ENCODE results near the gene ZC3H12C.

The ZC3H12C gene

DNA sequence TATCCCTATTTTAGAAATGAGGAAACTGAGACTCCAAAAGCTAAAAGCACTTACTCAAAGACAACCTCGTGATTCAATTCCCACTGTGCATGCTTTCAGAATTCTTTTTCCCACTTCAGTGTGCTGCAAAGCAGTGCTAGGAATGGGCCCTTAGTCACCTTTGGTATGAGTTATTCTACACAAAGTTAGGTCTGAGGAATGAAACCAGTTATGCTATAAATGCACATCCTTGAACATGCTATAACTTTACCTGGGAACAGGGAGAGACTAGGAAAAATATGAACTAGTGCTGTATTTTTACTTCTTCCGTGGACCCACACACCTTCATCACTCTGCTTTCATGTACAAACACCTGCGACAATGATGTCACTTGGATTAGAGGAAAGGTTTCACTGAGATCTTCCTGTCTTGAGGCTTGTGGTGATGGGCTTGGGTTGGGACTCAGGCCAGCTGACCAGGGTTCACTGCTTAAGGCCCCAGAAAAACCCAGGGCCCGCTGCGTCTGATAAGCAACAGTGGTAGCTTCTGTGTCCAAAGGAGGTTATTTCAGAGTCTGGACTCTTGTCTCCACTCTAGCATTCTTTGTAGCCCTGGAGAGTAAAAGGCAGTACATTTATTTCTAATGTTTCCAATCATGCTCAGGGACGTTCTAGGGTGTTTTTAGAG is 81.6 kb downstream of the ZC3H12C start:
- H3K36me3 ChIP-seq (ENCODE audit: low read depth), result peaks cover 6% of the 10 kb centered on the region
- H3K4me3 ChIP-seq (ENCODE audit: severe bottlenecking), result no peak overlapping the region
- no peaks in the 10 kb centered on the region for H3K27me3 ChIP-seq (ENCODE audit: insufficient read depth, poor library complexity, severe bottlenecking)
- DNase-seq (ENCODE audit: low spot score), result no peak
- ATAC-seq (ENCODE audit: low read depth), result peak; percentile 49; the same call in 2 of the 3 replicates
- TF ChIP-seq, protein P1, sequence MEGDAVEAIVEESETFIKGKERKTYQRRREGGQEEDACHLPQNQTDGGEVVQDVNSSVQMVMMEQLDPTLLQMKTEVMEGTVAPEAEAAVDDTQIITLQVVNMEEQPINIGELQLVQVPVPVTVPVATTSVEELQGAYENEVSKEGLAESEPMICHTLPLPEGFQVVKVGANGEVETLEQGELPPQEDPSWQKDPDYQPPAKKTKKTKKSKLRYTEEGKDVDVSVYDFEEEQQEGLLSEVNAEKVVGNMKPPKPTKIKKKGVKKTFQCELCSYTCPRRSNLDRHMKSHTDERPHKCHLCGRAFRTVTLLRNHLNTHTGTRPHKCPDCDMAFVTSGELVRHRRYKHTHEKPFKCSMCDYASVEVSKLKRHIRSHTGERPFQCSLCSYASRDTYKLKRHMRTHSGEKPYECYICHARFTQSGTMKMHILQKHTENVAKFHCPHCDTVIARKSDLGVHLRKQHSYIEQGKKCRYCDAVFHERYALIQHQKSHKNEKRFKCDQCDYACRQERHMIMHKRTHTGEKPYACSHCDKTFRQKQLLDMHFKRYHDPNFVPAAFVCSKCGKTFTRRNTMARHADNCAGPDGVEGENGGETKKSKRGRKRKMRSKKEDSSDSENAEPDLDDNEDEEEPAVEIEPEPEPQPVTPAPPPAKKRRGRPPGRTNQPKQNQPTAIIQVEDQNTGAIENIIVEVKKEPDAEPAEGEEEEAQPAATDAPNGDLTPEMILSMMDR (IDR thresholded peaks at IDR 0.05; ENCODE audit: poor library complexity, severe bottlenecking), result no peak
- peak overlapping the region; percentile 11 for H3K27ac ChIP-seq (ENCODE audit: poor library complexity, severe bottlenecking)
- peaks cover 8% of the 10 kb centered on the region for H3K4me1 ChIP-seq (ENCODE audit: insufficient read depth, poor library complexity, severe bottlenecking)
- no peaks in the 10 kb centered on the region for H3K9me3 ChIP-seq (ENCODE audit: severe bottlenecking)

DNA sequence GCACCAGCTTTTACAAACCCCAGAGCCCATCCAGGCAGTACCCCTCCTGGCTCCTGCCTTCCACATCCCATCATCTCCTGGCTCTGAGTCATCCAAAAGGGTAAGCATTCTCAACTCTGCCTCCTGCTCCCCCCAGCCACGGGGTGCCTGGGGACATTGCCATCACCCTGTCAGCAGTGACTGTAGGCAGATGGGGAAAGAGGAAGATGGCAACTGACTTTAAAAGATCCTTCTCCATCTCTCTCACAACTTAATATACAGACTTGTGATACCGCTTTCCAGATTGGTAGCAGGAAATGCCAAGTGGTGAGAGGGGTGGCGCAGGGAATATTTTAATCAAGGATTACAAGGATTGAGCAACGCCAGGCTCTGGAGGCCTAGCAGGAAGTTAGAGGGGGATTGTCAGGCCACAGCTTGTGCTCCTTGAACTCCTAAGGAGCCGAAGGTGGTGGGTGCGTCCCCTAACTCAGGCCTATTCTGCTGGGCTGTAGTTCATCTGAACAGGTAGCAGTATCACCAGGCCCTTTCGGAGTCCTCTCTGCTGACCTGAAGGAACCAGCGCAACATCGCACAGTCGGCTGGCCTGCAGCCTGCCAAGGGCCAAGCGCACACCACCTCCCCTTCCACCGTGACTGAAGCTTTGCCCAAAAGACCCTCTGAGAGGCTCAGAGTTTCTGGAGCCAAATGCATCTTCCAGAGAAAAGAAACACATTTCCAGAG is 83.3 kb downstream of the ZC3H12C start:
- DNase-seq (ENCODE audit: low spot score) (no peak), ATAC-seq (ENCODE audit: low read depth) (peak; percentile 14; the same call in 1 of the 3 replicates)

DNA sequence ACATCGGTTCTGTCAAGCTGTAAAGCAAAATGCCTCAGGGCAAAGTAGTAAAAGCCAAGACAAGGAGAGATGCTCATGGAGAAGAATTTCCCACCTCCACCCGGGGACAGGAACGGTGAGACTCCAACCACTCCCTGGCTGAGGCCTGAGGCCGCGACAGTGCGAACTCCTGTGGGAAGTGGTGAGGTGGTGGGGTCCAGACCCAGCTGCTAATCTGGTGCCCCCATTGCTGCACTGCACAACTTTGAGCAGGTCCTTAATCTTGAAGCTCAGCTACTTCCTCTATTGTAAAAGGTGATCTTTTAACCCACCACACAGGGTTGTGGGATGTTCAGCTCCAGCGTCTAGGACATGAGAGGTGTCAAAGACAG is 83.9 kb downstream of the ZC3H12C start:
- ATAC-seq (ENCODE audit: low read depth), result no peak
- Histone ChIP-seq H3K9me3 (ENCODE audit: severe bottlenecking) (no peaks in the 10 kb centered on the region), H3K27ac (ENCODE audit: poor library complexity, severe bottlenecking) (no peak overlapping the region), H3K4me3 (ENCODE audit: severe bottlenecking) (no peak overlapping the region), H3K4me1 (ENCODE audit: insufficient read depth, poor library complexity, severe bottlenecking) (peaks cover 8% of the 10 kb centered on the region), H3K36me3 (ENCODE audit: low read depth) (no peaks in the 10 kb centered on the region), H3K27me3 (ENCODE audit: insufficient read depth, poor library complexity, severe bottlenecking) (no peaks in the 10 kb centered on the region)
- no peak for DNase-seq (ENCODE audit: low spot score)
- TF ChIP-seq, protein P1 (IDR thresholded peaks at IDR 0.05; ENCODE audit: poor library complexity, severe bottlenecking), result no peak

More for the DNA sequence above, 83.3 kb downstream of the ZC3H12C start:
- Histone ChIP-seq H3K36me3 (ENCODE audit: low read depth) (no peaks in the 10 kb centered on the region), H3K9me3 (ENCODE audit: severe bottlenecking) (no peaks in the 10 kb centered on the region), H3K4me1 (ENCODE audit: insufficient read depth, poor library complexity, severe bottlenecking) (peaks cover 8% of the 10 kb centered on the region), H3K4me3 (ENCODE audit: severe bottlenecking) (no peak overlapping the region), H3K27me3 (ENCODE audit: insufficient read depth, poor library complexity, severe bottlenecking) (no peaks in the 10 kb centered on the region), H3K27ac (ENCODE audit: poor library complexity, severe bottlenecking) (no peak overlapping the region)
- TF ChIP-seq, protein P1 (IDR thresholded peaks at IDR 0.05; ENCODE audit: poor library complexity, severe bottlenecking), result no peak

DNA sequence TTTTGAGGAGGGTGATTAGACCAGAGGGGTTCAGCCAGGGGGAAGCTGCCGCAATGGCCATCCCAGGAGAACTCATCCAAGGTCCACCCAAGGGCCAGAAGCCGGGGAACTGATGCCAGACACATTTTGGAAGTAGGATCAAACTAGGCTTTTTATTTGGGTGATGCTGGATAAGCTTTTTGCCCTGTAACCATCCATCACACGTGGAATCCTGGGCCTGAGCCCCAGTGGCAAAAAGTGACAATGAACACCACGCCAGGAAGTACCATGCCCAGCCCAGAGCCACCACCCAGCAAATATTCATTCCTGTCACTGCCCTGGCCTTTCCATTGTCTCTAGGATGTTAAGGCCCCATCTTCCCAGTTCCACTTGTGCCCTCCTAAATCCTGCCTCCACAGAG is 85.9 kb downstream of the ZC3H12C start:
- TF ChIP-seq, protein P1 (IDR thresholded peaks at IDR 0.05; ENCODE audit: poor library complexity, severe bottlenecking), result no peak
- H3K4me1 ChIP-seq (ENCODE audit: insufficient read depth, poor library complexity, severe bottlenecking), result peaks cover 22% of the 10 kb centered on the region
- no peaks in the 10 kb centered on the region for H3K27me3 ChIP-seq (ENCODE audit: insufficient read depth, poor library complexity, severe bottlenecking)
- H3K4me3 ChIP-seq (ENCODE audit: severe bottlenecking), result no peak overlapping the region
- H3K9me3 ChIP-seq (ENCODE audit: severe bottlenecking), result no peaks in the 10 kb centered on the region
- ATAC-seq (ENCODE audit: low read depth), result no peak
- H3K27ac ChIP-seq (ENCODE audit: poor library complexity, severe bottlenecking), result no peak overlapping the region
- H3K36me3 ChIP-seq (ENCODE audit: low read depth), result no peaks in the 10 kb centered on the region
- no peak for DNase-seq (ENCODE audit: low spot score)

DNA sequence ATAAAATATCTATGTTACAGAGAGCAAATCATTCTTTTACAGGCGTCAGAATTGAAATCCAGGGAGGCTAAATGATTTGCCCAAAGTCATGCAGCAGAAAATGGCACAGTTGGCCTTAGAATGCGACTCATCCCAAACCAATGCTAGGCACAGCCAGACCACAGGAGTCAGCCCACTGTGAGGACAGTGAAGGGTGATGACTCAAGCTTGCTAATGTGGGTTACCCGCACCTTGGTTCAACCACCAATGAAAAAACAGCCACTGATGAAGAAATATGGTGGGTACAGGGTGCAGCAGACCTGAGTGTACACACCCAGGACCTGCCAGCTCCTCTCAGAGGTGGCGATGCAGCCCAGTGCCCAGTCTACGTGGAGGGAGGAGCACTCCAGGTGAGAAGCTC is 89.7 kb downstream of the ZC3H12C start:
- Histone ChIP-seq H3K9me3 (ENCODE audit: severe bottlenecking) (no peaks in the 10 kb centered on the region), H3K27ac (ENCODE audit: poor library complexity, severe bottlenecking) (peak overlapping the region; percentile 91), H3K4me1 (ENCODE audit: insufficient read depth, poor library complexity, severe bottlenecking) (peaks cover 34% of the 10 kb centered on the region), H3K4me3 (ENCODE audit: severe bottlenecking) (no peak overlapping the region), H3K27me3 (ENCODE audit: insufficient read depth, poor library complexity, severe bottlenecking) (no peaks in the 10 kb centered on the region), H3K36me3 (ENCODE audit: low read depth) (no peaks in the 10 kb centered on the region)
- ATAC-seq (ENCODE audit: low read depth), result peak; percentile 36
- no peak for DNase-seq (ENCODE audit: low spot score)
- TF ChIP-seq, protein P1 (IDR thresholded peaks at IDR 0.05; ENCODE audit: poor library complexity, severe bottlenecking), result no peak

Data from RWPE2 (cell line).